GM18507 (cell line): ENCODE measurements around the gene KLHL2.
"Not testable (repeated sequence)": the region's sequence is repeated elsewhere in the genome, so short reads cannot be mapped to it uniquely, and the experiment has no call there.

ENCODE experiments used
- DNase-seq: peaks from one replicate; pipeline ENCODE4 v3.0.0; 2011; ENCODE audit warnings: low read depth; ENCODE audit not compliant: insufficient read length; ENCODE audit errors: extremely low spot score
- FAIRE-seq: peaks from 2 replicates; lab custom pipeline; 2011; peaks lifted over from hg19 to GRCh38; lab: Jason Lieb, UNC

The KLHL2 gene

DNA sequence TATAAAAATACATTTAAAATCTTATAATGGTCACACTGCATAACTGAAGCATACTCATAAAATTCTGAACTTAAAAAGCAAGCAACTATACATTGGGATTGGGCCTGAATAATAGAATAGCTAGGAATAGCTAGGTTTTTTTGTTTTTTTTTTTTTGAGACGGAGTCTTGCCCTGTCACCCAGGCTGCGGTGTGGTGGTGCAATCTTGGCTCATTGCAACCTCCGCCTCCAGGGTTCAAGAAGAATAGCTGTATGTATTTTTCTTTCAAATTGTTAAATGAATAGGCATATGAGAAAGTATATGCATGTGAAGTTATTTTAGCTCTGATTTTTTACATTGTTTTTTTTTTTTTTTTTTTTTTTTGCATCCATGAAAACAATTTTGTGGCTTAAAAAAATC, 56.1 kb downstream of the KLHL2 start:
- peak; percentile 38 for FAIRE-seq
- DNase-seq: not testable (repeated sequence)

GRCh38 chr4:165269931-165270330, 62.6 kb downstream of the KLHL2 start:
- DNase-seq, FAIRE-seq: not testable (repeated sequence)

DNA sequence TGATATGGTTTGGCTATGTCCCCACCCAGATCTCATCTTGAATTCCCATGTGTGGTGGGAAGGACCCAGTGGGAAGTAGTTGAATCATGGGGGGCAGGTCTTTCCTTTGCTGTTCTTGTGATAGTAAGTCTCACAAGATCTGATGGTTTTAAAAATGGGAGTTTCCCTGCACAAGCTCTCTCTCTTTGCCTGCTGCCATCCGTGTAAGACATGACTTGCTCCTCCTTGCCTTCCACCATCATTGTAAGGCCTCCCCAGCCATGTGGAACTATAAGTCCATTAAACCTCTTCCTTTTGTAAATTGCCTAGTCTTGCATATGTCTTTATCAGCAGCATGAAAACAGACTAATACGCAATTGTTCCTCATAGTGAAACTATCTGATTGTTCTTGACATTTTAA, 66.1 kb downstream of the KLHL2 start:
- not testable (repeated sequence) for FAIRE-seq, DNase-seq

- peak; percentile 29 for FAIRE-seq
- not testable (repeated sequence) for DNase-seq
Measured at GRCh38 chr4:165275357-165275756, 68.0 kb downstream of the KLHL2 start.

DNA sequence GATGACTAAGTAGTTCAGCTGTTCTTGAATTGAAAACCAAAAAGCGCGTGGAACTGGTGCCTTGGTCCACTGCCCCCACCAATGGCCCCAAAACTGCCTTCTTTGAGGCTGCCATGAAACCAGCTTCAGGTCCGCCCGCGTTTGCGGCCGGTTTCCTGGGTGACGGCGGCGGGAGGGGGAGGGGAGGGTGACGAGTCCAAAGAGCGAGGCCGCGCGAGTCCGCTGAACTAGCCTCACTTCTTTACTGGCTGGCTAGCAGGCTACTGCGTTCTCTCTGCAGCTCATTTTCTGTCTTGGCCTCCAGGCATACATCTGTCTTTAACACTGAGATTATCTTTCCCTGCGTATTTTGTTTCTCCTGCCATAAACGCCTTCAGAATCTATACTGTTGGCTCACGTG, 72.2 kb downstream of the KLHL2 start:
- FAIRE-seq, DNase-seq: not testable (repeated sequence)

- FAIRE-seq, DNase-seq: not testable (repeated sequence)
Measured at GRCh38 chr4:165284697-165285096, 77.3 kb downstream of the KLHL2 start.

GRCh38 chr4:165286619-165287340, 79.4 kb downstream of the KLHL2 start:
- FAIRE-seq: peak; percentile 83
- DNase-seq: not testable (repeated sequence)

GRCh38 chr4:165288226-165288625, 80.9 kb downstream of the KLHL2 start:
- no peak for DNase-seq
- FAIRE-seq: peak; percentile 44

- no peak for FAIRE-seq
- no peak for DNase-seq
Measured at GRCh38 chr4:165288639-165289422, 81.5 kb downstream of the KLHL2 start.

- no peak for DNase-seq
- FAIRE-seq: no peak
Measured at GRCh38 chr4:165289423-165289785, 82.0 kb downstream of the KLHL2 start.

DNA sequence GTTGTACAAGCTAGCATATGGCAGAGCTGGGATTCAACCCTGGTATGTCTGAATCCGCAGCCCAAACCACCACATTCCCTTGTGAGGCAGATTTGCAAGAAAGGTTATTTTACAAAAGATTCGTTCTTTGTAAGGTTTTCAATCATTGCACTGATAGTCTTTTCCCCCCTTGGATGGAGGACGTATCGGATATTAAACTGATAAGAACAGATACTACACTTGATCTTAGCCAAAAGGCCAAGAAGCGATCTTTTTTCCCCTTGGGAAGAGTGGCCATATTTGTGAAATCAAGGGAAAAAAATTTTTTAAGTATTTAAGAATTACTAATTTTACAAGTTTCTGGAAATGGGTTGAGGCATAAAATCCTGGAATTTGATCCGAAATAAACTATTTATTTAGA, 85.7 kb downstream of the KLHL2 start:
- DNase-seq (no peak), FAIRE-seq (no peak)

- peak; percentile 46 for FAIRE-seq
- DNase-seq: no peak
Measured at GRCh38 chr4:165293927-165294649, 86.7 kb downstream of the KLHL2 start.

DNA sequence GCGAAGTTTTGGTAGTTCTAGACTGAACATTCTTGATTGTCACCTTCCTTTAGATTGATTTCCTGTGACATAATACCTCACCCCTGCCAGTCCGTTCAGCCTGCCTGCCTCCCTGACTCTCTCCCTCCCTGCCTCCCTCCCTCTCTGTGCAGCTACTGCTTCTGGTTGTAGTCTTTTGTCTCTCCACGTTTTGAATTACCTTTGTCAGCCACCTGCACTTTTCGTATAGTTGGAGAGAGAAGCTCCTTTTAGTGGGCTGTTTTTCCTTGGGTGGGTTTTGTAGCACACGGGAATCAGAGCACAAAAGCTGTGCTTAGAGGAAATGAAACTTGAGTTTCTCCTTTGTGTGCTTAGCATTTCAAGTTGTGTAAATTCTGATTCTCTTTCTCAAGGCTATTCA, 87.5 kb downstream of the KLHL2 start:
- FAIRE-seq: peak; percentile 84
- DNase-seq: no peak

DNA sequence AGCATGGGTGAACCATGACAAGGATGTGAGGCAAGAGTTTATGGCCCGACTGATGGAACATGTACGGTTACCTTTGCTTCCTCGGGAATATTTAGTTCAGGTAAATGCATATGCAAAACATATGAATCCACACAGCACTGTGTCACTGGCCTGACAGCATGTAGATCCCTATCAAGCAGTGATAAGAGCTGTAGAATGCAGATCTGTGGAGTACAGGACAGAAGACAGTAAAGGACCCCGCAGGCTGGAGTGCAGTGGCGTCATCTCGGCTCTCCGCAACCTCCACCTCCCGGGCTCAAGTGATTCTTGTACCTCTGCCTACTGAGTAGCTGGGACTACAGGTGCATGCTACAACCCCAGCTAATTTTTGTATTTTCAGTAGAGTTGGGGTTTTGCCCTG, 90.3 kb downstream of the KLHL2 start:
- DNase-seq (no peak), FAIRE-seq (no peak)

GRCh38 chr4:165299399-165300060, 92.2 kb downstream of the KLHL2 start:
- FAIRE-seq (peak; percentile 24), DNase-seq (no peak)

DNA sequence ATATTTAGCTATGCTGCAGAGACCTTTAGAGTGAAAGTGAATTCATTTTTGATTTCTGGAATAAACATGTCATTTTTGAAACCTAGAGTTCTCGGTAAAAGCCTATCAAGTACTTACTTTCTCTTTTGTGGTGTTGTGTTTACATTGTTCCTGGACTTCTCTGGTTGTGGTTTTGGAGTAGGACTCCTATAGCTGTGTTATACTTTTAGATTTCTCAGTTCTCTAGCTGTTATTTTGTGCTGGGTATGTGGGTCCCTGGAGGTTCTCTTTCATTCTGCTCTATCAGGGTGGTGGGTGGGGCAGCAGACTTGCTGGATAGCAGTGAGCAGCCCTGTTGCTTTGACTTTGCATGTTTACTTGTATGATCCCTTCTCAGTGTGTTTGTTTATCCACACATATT, 94.5 kb downstream of the KLHL2 start:
- DNase-seq: no peak

GRCh38 chr4:165302658-165303057, 95.3 kb downstream of the KLHL2 start:
- FAIRE-seq: no peak

More for the DNA sequence above, 94.5 kb downstream of the KLHL2 start:
- peak; percentile 57 for FAIRE-seq

GRCh38 chr4:165308166-165308565, 100.8 kb downstream of the KLHL2 start:
- no peak for FAIRE-seq
- no peak for DNase-seq

More at GRCh38 chr4:165302658-165303057, 95.3 kb downstream of the KLHL2 start:
- no peak for DNase-seq

GRCh38 chr4:165308606-165309005, 101.2 kb downstream of the KLHL2 start:
- FAIRE-seq (no peak), DNase-seq (no peak)

GRCh38 chr4:165309456-165309855, 102.1 kb downstream of the KLHL2 start:
- DNase-seq (no peak), FAIRE-seq (no peak)
